Uterus (tissue), 2 donors: Measurements from ENCODE around the gene IDH2.

Experiments
- POLR2A ChIP-seq, 2 donors: fragments of 450-650 bp; IDR thresholded peaks; one replicate each; pipeline ENCODE4 v1.6.1; 2016; ENCODE audit warnings: antibody characterized with exemption in 2 of 2, mild to moderate bottlenecking in 1 of 2, moderate library complexity in 1 of 2
- TF ChIP-seq, protein P1 (sequence below), 4 experiments: fragments of 200-600 bp in 2 of 4; fragments of 450-650 bp in 2 of 4; sonication (generic) in 2 of 4; IDR thresholded peaks; one replicate each; pipeline ENCODE4 v1.5.1; 2016 to 2019; ENCODE audit warnings: antibody characterized with exemption in 4 of 4, mild to moderate bottlenecking in 2 of 4, moderate library complexity in 1 of 4

DNA sequence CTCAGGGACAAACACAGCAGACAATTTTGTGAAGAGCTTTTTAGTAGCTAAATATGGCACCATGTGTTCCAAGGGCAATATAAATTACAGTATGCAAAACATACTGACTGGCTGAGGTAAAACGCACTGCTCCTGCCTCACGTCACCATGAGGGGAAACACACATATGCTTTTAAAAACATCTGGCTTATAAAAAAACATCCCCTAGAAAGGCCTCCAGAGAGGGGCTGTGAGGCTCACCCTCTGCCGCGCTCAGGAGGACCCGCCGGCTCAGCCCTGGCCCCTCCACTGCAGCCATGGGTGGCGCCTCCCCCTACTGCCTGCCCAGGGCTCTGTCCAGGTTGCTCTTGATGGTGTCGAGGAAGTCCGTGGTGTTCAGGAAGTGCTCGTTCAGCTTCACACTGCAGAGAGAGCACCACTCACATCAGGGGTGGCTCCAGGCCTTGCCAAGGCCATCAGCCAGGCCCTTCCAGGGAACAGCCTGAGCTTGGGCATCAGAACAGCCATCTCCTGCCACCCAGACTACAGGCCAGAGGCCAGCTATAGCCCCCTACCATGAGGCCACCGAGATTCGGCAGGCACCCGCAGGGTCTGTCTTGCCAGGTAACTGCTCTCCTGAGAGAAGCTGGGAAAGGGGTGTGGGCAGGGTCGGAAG lies 18.2 kb downstream of the IDH2 start:
- no peak for TF ChIP-seq POLR2A (IDR thresholded peaks at IDR 0.05)
- TF ChIP-seq, protein P1, sequence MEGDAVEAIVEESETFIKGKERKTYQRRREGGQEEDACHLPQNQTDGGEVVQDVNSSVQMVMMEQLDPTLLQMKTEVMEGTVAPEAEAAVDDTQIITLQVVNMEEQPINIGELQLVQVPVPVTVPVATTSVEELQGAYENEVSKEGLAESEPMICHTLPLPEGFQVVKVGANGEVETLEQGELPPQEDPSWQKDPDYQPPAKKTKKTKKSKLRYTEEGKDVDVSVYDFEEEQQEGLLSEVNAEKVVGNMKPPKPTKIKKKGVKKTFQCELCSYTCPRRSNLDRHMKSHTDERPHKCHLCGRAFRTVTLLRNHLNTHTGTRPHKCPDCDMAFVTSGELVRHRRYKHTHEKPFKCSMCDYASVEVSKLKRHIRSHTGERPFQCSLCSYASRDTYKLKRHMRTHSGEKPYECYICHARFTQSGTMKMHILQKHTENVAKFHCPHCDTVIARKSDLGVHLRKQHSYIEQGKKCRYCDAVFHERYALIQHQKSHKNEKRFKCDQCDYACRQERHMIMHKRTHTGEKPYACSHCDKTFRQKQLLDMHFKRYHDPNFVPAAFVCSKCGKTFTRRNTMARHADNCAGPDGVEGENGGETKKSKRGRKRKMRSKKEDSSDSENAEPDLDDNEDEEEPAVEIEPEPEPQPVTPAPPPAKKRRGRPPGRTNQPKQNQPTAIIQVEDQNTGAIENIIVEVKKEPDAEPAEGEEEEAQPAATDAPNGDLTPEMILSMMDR (IDR thresholded peaks at IDR 0.05), result no peak
